Epithelial cell of proximal tubule (primary cell): ENCODE results near the gene DAPK1. TPM values are rescaled to one million over a fixed set of nuclear protein-coding genes. Genes with fewer than 3 reads are reported as not detected.

Source experiments
- DNase-seq: peaks from one replicate; pipeline ENCODE4 v3.0.0-alpha.2; 2011; ENCODE audit warnings: low read depth
- H3K4me3 ChIP-seq: 2 replicates; pipeline ENCODE4 v1.5.1; 2011; ENCODE audit warnings: low read depth, mild to moderate bottlenecking, low read length
- total RNA-seq: library from RNA; depleted of rRNA; stranded (reverse); fragments of >200 nt; gene quantifications from 2 replicates; pipeline ENCODE4 v1.2.3, GENCODE V29; 2015
- TF ChIP-seq, protein P1 (sequence below): conservative IDR thresholded peaks from 2 replicates; pipeline ENCODE4 v1.5.1; 2012; ENCODE audit warnings: low read depth, mild to moderate bottlenecking, low read length

The DAPK1 gene
- total RNA-seq, 1 donor from 2014 or later: 46.3 TPM

DNA sequence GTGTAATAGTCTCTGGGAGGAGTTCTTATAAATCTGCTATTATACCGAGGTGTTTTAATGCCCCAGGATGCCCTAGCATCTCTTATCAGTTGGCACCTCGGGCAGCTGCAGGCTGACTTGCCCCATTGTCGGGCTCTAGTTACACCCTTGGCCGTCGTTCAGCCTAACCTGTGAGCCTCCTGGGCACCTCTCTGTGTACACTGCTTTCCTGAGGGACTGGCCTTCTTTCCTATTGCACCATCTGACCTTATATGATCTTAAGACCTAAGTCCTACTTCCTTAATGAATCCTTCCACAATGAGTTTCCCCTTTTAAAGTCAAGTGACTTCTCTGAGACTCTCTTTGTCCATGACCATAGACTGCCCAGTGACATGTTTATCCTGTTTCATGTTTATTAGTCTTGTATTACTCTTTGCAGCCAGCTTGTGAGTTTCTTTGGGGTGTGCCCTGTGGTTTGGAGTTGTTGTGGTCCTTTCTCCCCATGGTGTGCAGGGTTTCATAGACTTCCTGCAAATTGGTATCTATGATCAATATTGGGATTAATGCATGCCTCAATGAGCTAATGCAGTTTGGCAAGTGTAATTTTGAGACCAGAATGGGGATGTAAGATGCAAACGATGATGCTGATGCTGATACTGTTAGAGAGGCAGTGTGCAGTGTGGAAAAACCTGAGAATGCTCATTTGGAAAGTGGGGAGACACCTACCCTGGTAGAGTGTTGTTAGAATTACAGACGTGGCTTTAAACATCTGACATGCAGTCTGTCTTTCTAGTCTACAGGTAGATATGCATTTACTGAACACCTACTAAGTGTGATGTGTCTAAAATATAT is 4.9 kb downstream of the DAPK1 start:
- TF ChIP-seq, protein P1, sequence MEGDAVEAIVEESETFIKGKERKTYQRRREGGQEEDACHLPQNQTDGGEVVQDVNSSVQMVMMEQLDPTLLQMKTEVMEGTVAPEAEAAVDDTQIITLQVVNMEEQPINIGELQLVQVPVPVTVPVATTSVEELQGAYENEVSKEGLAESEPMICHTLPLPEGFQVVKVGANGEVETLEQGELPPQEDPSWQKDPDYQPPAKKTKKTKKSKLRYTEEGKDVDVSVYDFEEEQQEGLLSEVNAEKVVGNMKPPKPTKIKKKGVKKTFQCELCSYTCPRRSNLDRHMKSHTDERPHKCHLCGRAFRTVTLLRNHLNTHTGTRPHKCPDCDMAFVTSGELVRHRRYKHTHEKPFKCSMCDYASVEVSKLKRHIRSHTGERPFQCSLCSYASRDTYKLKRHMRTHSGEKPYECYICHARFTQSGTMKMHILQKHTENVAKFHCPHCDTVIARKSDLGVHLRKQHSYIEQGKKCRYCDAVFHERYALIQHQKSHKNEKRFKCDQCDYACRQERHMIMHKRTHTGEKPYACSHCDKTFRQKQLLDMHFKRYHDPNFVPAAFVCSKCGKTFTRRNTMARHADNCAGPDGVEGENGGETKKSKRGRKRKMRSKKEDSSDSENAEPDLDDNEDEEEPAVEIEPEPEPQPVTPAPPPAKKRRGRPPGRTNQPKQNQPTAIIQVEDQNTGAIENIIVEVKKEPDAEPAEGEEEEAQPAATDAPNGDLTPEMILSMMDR: no peak
- no peak for DNase-seq

DNA sequence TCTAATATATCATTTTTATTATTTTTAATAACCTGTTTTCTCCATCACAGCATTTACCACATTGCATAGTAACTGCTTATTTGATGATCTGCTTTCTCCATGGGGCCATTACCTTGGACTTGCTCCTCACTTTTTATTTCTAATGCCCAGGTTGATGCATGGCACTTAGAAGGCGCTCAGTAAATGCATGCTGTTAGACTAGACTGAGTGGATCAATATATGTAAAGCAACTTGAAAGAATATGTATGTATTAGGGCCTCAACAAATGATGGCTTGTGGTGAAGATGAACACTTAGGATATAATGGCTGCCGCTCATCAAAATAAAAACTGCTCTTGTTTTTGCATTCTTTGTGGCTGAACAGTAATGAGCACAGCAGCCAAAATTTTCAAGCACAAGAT is 5.8 kb downstream of the DAPK1 start:
- no peak overlapping the region for H3K4me3 ChIP-seq
- TF ChIP-seq, protein P1: no peak

More for the DNA sequence above, 4.9 kb downstream of the DAPK1 start:
- H3K4me3 ChIP-seq: no peak overlapping the region

DNA sequence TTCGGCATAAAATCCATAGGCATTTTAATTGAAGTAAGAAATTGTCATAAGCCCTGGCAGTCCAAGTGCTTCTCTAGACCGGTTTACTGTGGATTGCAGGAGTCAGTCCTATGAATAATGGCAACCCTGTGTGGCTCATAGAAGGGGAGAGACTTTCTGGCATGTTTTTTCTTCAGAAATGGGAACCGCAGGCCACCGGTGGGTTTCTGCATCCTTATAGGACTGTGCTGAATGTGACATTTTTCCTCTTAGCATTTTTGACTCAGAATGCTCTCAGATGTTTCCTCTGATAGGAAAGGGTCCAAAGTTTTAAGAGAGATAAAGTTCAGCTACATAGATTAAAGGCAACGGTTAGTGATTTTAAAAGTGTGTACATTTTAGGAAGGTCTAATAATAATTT is 6.3 kb downstream of the DAPK1 start:
- no peak for DNase-seq
- H3K4me3 ChIP-seq: no peak overlapping the region
- TF ChIP-seq, protein P1: no peak

More for the DNA sequence above, 5.8 kb downstream of the DAPK1 start:
- DNase-seq: no peak

DNA sequence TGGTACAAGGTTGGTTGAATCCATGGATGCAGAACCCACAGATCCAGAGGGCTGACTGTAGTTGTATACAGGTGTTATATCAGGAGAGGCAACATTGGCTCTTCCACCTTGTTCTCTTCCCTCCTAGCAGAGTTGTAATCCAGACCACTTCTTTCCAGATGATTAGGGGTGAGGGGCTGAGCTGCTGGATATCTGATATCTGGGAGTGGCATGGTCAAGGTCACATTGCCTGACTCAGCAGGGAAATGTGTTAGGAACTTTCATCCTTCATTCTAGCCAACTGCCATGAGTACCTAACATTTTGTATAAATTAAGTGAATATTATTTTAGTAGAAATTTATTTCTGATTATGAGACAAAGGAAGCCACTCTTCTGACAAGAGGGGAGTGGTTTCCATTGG is 7.3 kb downstream of the DAPK1 start:
- TF ChIP-seq, protein P1: no peak
- no peak overlapping the region for H3K4me3 ChIP-seq
- DNase-seq: no peak

DNA sequence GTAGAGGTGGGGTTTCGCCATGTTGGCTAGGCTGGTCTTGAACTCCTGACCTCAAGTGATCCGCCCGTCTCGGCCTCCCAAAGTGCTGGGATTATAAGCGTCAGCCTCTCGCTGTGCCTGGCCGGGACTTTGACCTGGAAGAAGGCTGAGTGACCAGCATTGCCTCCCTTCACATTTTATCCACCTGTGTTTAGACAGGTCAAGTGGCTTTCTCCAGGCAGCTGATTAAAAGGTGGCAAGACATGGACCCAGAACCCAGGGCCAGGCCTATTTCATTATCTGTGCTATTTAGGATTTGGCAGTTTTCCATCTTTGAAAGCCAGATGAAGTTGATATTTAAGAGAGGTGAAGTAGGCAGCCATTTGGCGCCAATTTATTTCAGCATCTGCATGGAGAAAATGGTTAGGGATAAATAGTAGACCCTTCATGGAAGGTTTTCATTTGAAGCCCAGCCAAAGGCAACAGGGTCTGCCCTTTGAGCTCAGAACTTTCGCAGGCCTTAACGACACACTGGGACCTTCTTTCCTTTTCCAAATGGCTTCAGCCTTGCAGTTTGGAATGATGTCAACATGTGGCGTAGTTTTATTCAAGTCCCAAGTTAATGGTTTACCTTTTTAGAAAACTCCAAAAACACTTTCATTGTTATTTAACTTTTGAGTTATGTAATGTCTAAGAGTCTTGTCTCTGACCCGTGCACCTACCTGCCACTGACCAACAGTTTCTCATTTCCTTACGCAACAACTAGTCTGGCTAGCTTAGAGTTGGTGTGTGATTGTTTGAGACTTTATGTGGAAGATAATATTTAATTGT is 8.4 kb downstream of the DAPK1 start:
- DNase-seq: peak; percentile 81
- no peak overlapping the region for H3K4me3 ChIP-seq
- TF ChIP-seq, protein P1: peak; percentile 8

DNA sequence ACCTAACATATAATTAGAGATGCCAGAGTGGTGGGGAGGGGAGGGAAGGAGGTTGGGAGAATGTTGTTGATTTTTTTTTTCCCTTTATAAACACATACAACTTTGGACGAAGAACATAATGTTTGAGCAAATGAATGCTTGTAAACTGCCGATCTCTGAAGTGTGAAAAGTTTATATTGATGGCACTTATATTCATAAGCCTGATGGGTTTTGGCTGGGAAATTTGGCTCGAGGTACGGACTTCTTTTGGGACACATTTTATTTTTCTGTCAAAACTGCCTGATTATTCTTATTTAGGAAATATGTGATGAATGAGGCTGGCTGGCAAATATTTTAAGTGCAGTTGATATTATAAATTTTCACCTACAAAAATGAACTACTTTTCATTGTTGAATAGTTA is 9.9 kb downstream of the DAPK1 start:
- no peak overlapping the region for H3K4me3 ChIP-seq
- DNase-seq: no peak
- TF ChIP-seq, protein P1: no peak
